Measurements from ENCODE around the gene RBAK.

Gene RBAK

GRCh38 chr7:5116359-5116758 is 70.7 kb downstream of the RBAK start:
- no peak overlapping the region for H3K4me3 ChIP-seq (ENCODE audit: low read length)
- TF ChIP-seq CTCF (conservative IDR thresholded peaks at IDR 0.05; ENCODE audit: low read depth, low read length) = no peak
- DNase-seq (ENCODE audit: low read depth) = no peak

GRCh38 chr7:5117095-5117970 is 71.7 kb downstream of the RBAK start:
- no peak for DNase-seq (ENCODE audit: low read depth)
- TF ChIP-seq CTCF (conservative IDR thresholded peaks at IDR 0.05; ENCODE audit: low read depth, low read length) = no peak
- no peak overlapping the region for H3K4me3 ChIP-seq (ENCODE audit: low read length)
